ENCODE data around the gene PHF20.
"Not testable (repeated sequence)": the region's sequence is repeated elsewhere in the genome, so short reads cannot be mapped to it uniquely, and the experiment has no call there.

DNA sequence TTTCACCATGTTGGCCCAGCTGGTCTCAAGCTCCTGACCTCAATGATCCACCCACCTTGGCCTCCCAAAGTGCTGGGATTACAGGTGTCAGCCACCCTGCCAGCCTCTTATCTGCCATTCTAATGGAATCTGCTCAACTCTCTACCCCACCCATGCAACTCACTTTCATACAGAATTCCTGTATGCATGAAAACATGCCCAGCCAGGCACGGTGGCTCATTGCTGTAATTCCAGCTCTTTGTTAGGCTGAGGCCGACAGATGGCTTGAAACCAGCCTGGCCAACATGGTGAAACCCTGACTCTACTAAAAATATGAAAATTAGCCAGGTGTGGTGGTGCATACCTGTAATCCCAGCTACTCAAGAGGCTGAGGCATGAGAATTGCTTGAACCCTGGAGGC lies 6.9 kb upstream of the PHF20 start:
- TF ChIP-seq SUZ12 (IDR thresholded peaks at IDR 0.05; ENCODE audit: extremely low read depth, insufficient read depth, insufficient read length); ZNF274 (IDR thresholded peaks at IDR 0.05; ENCODE audit: low read depth, low read length): not testable (repeated sequence)
